ENCODE data around the gene MACROD2.

GRCh38 chr20:16011056-16011455 is 2015.7 kb downstream of the MACROD2 start:
- TF ChIP-seq TAF1 (IDR thresholded peaks at IDR 0.05; ENCODE audit: low read depth, low read length) (no peak), POLR2A (IDR thresholded peaks at IDR 0.05; ENCODE audit: low read depth, low read length) (no peak), SPI1 (IDR thresholded peaks at IDR 0.05; ENCODE audit: low read depth, low read length) (no peak), POLR2AphosphoS5 (IDR thresholded peaks at IDR 0.05; ENCODE audit: low read depth, low read length) (no peak), PAX5 (IDR thresholded peaks at IDR 0.05; ENCODE audit: insufficient read depth, low read length, severe bottlenecking) (no peak)
